ENCODE results near the gene ERGIC1.
"Not testable (repeated sequence)": the region's sequence is repeated elsewhere in the genome, so short reads cannot be mapped to it uniquely, and the experiment has no call there.

The ERGIC1 gene, protein sequence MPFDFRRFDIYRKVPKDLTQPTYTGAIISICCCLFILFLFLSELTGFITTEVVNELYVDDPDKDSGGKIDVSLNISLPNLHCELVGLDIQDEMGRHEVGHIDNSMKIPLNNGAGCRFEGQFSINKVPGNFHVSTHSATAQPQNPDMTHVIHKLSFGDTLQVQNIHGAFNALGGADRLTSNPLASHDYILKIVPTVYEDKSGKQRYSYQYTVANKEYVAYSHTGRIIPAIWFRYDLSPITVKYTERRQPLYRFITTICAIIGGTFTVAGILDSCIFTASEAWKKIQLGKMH

DNA sequence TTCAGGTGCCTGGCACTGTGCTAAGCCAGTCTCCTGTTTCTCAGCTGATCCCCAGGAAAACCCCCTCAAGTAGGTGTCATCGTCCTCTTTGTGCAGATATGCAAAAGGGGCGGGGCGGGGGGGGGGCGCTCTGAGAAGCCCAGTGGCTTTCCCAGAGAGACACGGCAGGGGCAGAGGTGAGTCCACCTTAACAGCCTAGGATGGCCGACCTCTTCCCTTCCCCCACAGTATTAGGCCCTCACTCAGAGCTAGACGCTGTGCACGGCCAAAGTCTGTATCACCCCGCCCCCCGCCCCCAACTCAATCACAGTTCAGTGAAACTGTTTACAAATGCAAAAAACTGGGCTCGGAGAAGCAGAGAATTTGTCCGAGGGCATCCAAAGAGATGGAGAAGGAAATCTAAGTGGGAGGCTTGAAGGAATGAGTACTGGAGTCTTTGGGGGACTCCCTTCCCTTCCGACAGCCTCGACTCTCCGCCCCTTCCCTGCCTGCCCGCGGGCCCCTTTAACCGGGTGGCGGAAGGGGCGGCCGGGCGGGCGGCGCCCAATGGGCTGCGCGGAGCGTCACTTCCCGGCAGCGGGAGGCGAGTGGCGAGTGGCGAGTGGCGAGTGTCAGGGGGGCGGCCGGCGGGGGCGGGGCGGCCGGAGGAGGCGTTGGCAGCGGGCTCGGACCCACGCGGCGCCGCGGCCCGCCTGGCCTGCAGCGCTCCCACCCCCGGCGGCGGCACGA lies at the start of gene ERGIC1:
ERGIC1 (plus strand) TSS at position 566 of the 729 bp plus-strand sequence; CDS start at position 729, 163 bp downstream.
- in situ Hi-C loops (cut with MboI; ENCODE audit: low sequenced_read_pairs) = no loop called here

DNA sequence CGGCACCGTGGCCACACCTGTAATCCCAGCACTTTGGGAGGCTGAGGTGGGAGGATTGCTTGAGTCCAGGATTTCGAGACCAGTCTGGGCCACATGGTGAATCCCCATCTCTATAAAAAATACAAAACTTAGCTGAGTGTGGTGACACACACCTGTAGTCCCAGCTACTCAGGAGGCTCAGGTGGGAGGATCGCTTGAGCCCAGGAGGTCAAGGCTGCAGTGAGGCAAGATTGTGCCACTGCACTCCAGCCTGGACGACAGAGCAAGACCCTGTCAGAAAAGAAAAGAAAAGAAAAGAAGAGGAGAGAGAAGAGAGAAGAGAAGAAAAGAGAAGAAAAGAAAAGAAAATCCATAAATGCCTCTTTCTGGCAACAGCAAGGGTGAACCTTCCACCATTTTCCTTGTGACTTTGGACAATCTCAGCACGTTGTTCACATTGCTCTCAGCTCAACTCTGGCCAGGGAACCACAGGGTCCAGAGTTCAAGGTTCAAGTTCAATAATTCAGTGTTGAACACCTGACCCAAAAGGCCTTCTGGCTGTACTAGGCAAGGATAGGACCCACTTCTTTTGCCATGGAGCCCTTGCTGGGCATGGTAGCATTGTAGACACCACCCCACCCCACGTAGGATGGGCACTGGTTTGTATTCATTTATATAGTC lies 48.5 kb upstream of the ERGIC1 start:
- in situ Hi-C loops (cut with MboI; ENCODE audit: low sequenced_read_pairs) = no loop called here

DNA sequence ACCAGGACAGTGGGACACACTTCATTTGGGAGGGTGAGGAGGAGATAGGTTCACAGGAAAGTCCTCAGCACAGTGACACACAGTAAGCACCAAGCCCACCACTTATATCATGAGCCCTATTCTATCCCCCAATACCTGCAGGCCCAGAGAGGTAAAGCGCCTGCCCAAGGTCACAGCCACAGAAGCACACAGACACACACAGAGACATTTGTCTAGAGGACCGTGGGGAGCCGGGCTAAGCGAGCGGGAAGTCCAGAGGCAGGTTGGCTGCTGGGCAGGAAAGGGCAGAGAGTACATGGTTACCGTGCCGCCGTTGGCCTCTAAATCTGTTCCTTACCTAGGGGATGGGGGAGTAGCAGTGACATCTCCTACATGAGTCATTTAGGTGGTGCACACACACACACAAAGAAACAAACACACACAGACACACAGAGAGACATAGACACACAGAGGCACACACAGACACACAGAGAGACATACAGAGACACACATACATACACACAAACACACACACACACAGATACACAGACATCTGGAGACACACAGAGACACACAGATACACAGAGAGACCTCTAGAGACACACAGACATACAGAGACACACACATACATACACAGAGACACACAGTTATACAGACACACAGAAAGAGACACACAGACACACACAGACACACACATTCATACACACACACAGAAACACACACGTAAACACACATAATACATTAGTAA lies 47.2 kb upstream of the ERGIC1 start:
- in situ Hi-C loops (cut with MboI; ENCODE audit: low sequenced_read_pairs) = no loop called here

DNA sequence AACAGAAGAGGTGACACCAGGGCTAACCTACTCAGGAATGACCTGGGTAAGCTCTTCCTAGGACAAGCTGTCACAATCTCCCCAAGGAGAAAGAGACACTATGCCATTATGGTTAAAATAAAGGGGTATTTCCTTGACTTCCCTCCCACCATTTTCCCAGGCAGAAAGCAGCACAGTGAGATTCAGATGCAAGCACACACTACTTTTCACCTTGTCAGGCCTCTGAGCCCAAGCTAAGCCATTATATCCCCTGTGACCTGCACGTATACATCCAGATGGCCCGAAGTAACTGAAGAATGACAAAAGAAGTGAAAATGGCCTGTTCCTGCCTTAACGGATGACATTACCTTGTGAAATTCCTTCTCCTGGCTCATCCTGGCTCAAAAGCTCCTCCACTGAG lies 46.5 kb upstream of the ERGIC1 start:
- in situ Hi-C loops (cut with MboI; ENCODE audit: low sequenced_read_pairs) = not testable (repeated sequence)

DNA sequence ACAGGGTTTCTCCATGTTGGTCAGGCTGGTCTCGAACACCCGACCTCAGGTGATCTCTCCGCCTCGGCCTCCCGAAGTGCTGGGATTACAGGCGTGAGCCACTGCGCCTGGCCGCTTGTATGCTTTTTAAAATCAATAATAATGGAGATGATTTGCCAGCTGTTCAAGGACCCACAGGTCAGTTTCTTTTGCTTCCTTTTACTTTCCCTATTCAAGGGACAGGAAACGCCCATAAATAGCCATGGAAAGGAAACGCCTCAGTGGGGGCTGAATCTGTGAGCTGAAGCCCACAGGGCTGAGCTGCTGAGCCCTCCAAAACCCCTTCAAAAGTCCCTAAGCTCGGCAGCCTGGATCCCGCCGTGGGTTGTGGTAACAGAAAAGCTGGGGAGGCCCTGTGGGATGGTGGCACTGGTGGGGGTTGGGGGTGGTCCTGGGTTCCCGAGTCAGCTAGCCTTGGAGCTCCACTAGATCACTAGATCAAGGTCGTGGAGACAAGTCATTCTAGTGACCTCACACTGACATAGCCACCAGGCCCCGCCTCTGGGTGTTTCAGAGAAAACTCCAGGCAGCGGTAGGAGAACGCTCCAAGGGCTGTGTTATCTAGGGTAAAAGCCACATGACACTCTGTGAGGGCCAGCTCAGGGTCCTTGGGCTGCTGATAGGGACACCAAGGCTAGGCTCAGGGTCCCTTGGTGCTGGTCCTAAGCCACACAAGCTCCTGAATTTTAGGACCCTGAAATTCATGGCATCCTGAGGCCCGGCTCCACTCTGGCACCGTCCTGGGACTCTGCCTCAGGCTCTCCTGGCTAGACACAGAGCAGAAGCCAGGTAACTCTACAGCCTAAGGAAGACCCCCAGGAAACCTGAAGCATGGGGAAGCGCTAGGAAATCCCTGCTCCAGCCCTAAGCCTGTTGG lies 45.0 kb upstream of the ERGIC1 start:
- in situ Hi-C loops (cut with MboI; ENCODE audit: low sequenced_read_pairs) = no loop called here

DNA sequence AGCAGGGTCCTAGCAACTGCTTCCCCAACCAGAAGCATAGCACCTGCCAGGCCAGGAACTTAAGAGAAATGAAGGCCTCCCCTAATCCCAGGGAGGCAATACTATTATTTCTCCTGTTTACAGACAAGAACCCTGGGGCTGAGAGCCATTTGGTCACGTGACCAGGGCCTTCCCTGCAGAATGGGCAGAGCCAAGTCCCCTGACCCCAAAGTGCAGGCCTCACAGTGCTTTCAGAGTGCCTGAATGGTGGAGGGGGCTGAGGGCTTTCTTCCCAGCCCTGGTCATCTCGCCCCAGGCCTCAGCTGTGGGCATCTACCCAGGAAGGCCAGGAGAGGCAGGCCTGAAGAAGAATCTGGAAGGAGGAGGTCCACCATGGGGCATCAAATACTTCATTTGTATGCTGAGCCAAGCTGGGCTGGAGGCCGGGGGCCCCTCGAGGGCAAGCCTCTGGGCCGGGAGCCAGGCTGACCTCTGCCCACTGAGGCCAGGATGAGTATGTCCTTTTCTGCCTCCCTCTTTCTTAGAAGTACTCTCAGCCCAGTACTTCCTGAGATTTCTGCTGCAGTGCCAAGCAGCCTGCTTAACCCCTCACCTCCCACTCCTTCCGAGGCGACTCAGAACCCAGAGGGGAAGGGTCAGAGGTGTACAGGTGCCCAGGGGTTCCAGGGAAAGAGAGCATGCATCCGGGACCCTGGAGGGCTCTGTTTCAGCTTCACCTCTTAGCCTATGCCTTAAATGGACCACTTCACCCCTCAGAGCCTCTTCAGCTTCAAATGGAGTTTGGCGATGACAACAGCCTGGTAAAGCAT lies 44.2 kb upstream of the ERGIC1 start:
- in situ Hi-C loops (cut with MboI; ENCODE audit: low sequenced_read_pairs) = no loop called here

DNA sequence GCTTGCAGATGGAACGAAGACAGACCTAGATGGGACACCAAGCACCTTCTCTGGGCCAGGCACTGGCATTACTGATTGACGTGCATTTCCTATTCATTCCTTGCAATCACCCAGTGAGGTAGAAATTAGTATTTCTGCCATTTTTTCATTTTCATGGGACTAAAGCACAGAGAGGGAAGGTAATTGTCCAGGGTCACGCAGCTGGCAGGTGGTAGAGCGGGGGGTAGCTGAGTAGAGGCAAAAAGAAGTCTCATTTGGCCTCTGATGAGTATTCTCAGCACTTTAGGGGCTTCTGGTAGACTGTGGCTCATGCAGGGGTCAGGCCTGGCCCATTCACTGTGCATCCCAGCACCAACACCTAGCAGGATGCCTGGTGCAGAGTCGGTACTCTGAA lies 43.6 kb upstream of the ERGIC1 start:
- in situ Hi-C loops (cut with MboI; ENCODE audit: low sequenced_read_pairs) = no loop called here

DNA sequence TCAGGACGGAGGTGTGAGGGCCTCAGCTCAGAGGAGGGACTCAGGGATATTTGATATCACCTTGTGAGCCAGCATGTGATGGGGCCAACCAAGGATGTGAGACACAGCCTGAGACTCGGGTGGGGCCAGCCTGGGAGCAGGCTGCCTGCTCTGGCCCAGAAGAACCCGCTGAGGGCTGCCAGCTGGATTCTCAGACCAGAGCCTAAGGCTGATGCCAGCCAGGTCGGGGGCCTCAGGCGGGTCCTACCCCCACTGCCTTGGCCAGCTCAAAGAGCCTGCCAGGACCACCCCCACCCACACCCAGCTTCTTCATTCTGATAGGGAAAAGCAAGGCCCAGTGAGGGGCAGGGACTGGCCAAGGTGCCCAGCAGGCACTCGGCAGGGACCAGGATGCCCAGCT lies 42.8 kb upstream of the ERGIC1 start:
- in situ Hi-C loops (cut with MboI; ENCODE audit: low sequenced_read_pairs) = no loop called here

DNA sequence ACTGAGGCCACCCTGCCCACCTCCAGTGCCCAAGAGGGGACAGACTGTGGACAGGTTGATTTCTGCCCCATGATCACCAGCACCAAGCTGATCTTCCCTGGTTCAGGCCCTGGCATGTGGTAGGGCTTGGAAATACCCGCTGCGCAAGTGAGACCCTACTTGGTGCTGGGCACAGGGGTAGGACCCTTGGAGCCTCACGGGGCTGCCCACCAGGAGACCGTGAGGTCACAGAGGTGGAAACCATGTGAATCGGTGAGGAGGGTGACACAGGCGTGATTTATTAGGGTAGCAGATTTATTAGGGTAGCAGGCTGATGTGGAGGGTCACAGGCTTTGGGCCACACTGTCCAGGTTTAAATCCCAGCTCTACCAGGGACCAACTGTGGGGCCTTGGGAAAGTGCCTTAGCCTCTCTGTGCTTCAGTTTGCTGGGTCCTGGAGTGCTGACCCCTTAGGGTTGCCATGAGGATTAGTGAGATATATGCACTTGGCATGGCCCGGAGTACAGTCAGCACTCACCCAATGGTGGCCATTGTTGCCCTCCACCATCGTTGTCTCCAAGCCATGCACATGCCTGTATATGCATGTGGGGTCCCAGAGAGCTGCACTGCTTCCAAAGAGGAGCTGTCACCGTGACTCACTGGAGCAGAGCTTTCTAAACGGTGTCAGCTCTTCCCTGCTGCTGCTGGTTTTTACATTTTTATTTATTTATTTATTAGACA lies 42.2 kb upstream of the ERGIC1 start:
- in situ Hi-C loops (cut with MboI; ENCODE audit: low sequenced_read_pairs) = no loop called here

DNA sequence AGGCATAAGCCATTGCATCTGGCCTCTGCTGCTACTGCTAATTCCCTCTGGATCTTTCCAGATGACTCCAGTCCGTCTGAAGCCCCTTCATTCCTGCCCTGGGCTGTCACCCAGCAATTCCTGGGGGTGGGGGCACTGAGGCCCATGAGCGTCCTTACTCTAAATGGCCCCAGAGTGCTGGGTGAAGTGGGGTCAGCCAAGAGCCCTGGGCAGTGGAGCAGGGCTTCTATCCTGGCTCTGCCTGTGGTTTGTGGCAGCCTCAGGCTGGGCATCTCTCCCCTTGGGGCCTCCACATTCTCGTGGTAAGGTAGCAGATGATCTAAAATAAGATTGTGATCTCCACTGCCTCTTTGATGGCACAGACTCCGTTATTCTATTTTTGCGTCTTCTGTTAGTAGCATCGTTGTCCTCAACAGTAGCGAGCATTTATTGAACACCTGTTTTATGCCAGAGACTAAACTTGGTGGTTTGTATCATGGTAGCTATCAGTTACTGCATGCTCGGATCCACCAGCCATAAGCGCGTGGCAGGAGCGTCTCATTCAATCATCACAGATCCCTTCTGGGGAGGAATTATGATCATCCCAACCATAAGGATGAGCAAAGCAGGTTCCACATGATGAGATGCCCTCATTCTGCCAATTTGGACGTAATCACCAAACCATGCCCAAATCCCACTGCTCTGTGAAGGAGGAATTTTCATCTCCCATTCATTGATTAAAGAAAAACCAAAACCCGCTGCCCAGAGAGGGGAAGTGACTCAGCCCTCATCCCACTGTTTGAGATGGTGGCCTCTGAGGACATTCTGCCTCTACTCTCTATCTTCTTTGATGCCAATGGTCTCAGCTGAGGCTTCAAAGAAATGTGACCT lies 41.1 kb upstream of the ERGIC1 start:
- in situ Hi-C loops (cut with MboI; ENCODE audit: low sequenced_read_pairs) = no loop called here

DNA sequence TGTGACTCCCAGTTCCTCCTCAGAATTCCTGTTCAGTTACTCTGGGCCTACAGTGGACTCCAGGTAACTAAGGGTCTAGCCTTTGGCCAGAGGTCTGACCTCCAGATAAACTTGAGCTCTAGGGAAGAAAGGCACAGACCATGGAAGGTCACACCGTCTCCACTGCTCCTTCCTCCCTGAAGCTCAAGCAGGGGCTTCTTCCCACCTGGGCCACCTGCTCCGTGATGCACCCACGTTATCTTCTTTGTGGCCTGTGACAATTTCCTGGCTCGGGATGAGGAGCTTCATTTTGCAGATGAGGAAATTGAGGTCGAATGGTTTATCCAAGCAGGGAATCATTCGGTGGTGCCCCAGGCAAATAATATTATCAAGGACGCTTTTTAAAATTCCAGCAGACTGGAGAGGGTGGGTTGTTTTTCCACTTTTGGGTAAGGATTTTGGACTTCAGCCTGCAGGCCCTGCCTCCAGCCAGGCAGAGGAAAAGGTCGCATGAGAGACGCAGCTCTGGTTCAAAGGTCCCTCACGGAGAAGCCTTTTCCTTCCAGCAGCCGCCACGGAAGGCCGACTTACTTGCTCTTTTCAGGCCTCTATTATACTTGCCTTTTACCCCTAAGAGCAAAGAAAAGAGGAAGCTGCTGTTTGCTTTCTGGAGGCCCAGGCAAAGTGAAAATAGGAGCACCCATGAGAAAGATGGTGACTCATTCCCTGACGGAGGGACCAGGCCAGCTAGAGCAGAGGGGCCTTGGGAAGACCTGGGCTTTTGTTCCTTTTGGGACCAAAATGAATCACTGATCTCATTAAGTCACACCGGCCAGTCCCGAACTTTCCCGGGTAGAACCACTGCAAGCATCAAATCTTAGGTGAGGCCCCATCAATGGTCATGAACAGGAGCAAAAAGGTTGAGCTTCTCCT lies 40.2 kb upstream of the ERGIC1 start:
- in situ Hi-C loops (cut with MboI; ENCODE audit: low sequenced_read_pairs) = no loop called here

DNA sequence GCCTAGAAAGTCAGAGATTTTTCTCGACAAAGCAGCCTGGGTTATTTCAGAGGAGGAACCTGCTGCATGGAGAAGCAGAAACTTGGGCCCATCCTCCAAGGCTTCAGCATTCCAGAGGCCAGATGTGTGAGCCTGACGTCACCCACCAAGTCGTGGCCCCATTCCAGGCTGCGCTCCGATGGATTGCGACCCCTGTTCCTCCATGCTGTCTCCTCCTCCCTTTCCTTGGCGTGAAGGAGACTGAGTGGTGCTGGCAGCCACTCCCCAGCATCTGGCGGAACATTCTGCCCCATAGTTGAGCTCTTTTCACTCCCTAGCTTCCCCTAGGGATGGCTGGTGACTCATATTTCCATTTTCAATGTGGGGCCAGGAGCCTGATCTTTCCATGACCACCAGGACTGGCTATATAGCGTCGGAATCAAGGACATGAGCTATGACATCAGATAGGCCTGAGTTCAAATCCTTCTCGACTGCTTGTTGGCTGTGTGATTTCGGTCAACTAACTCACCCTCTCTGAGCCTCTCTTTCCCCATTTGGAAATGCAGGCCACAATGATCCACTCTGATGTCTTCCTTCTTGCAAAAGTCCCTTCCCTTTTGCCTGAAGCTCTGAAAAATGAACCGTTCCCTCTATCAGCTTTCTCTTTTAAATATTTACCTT lies 38.6 kb upstream of the ERGIC1 start:
- in situ Hi-C loops (cut with MboI; ENCODE audit: low sequenced_read_pairs) = no loop called here

DNA sequence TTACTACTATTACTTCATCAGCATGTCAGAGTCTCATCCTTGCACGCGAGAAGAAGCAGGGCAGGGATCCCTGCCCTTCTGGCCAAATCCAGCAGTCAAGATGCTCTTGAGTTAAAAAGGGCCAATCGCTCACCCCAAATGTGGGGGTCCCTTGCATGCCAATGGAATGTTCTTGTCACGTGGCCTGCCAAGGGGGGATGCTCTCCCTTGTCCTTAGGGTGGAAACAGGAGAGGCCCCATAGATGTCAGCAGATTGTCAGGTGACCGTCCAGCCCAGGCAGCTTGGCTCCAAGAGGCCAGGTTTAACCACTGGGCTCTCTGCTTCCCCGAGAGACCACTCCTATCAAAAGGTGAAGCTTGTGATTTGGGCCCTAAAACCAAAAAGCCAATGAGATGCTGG lies 37.7 kb upstream of the ERGIC1 start:
- in situ Hi-C loops (cut with MboI; ENCODE audit: low sequenced_read_pairs) = no loop called here

DNA sequence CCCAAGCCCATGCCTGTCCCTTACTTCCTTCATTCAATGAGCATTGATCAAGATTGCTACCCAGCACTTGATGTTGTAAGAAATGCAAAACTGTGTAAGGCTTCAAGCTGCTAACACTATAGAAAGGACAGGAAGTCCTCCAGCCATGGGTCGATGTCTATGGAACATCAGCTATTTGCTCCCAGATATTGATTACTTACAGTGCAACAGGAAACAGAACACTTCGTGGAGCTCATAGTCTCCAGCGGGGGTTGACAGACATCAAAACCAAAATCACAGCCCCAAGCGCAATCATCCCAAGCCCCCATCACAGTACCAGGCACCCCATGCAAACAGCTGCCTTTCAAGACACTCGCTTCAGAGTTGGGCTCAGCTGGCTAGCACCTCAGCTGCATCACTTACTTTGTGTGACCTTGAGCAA lies 36.3 kb upstream of the ERGIC1 start:
- in situ Hi-C loops (cut with MboI; ENCODE audit: low sequenced_read_pairs) = no loop called here

DNA sequence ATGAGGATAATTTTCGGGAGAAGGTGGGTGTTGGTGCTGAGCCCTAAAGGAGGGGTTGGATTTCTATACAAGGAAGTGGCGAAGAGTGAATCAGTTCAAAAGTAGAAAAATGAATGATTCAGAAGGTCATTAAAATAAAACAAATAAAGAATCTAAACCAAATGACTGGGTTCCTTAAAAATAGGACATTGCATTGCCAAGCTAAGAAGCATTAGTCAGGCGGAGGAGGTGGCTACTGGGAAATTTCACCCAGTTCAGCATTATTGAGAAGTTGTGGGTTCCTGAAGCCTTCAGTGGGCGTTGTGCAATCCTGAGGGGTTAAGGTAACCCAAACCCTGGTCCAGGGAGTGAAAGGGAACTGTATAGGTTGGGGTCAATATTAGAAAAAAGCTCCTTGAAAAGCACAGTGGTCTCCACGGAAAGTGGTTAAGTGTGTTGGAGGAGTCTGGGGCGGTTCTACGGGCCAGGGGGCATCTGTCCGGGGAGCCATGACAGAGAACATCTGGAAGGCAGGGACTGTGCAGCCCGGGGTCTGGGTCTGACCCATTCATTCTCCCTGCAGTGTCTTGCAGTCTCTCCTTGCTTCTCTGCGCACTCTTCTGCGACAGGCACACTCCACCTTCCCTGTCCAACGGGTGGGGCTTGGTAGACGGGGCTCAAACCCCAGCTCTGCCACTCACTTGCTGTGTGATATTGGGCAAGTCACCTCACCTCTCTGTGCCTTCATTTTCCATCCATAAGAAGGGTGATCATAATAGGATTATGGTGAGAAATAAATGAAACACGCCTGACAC lies 35.4 kb upstream of the ERGIC1 start:
- in situ Hi-C loops (cut with MboI; ENCODE audit: low sequenced_read_pairs) = no loop called here

DNA sequence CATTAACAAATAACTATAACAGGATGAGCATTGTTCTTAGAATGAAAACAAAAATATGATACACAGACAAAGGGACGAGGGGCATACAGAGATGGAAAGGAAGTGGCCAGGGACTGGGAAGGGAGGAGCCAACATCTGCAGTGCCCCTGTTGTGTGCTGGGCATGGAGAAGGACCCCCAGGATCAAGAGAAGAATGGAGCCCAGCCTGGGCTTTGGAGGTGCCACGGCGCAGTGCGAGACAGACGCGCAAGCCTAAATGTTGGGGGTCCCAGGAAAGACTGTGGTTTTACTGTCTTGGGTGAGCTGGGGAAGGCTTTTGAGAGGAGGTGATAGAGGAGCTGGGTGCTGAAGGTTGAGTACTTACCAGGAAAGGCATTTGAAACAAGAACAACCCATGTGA lies 34.6 kb upstream of the ERGIC1 start:
- in situ Hi-C loops (cut with MboI; ENCODE audit: low sequenced_read_pairs) = no loop called here
